Pancreas (tissue), 10 donors: ENCODE results near the gene TUT4. TPM values are rescaled to one million over a fixed set of nuclear protein-coding genes. Genes with fewer than 3 reads are reported as not detected.

Experiments used
- ATAC-seq, 4 donors: fragments of 200-7000 bp; cut with Tn5 transposase; one replicate each; pipeline versions ENCODE4 v1.8.0 to v1.9.1; 2020; ENCODE audit warnings: mild to moderate bottlenecking in 4 of 4, moderate library complexity in 4 of 4
- DNase-seq, 6 donors: peaks; one replicate each; pipeline ENCODE4 v3.0.0-alpha.2; 2020
- FAIRE-seq: peaks from 2 replicates; lab custom pipeline; 2012; peaks lifted over from hg19 to GRCh38; lab: Jason Lieb, UNC
- H3K27ac ChIP-seq, 4 donors: fragments of 200-600 bp; sonication (generic); 1 replicate in 3 of 4; 2 replicates in 1 of 4; pipeline versions ENCODE4 v1.5.0 to v1.8.0; 2020
- H3K27me3 ChIP-seq, 4 donors: fragments of 200-600 bp; one replicate each; pipeline ENCODE4 v1.8.0; 2021
- H3K36me3 ChIP-seq, 3 donors: fragments of 200-600 bp; sonication (generic) in 1 of 3; one replicate each; pipeline versions ENCODE4 v1.5.0 to v1.8.0; 2020 to 2021
- H3K4me1 ChIP-seq, 3 donors: fragments of 200-600 bp; one replicate each; pipeline ENCODE4 v1.8.0; 2021
- H3K4me3 ChIP-seq, 4 donors: fragments of 200-600 bp; sonication (generic) in 2 of 4; one replicate each; pipeline versions ENCODE4 v1.5.0 to v1.8.0; 2020 to 2021
- H3K9me3 ChIP-seq, 4 donors: fragments of 200-600 bp; one replicate each; pipeline ENCODE4 v1.8.0; 2021
- CTCF ChIP-seq, 4 donors: fragments of 200-600 bp; sonication (generic) in 3 of 4; IDR thresholded peaks; one replicate each; pipeline versions ENCODE4 v1.5.0 to v1.8.0; 2021; ENCODE audit warnings: antibody characterized with exemption in 4 of 4
- WGBS, 2 donors: extraction: QIAGEN DNeasy Blood & Tissue Kit; methylation state at CpG; one replicate each; pipeline ENCODE4 v1.1.7; 2013; 5-methylcytosine and 5-hydroxymethylcytosine counted together
- intact Hi-C, 3 donors: fragments of 100-400 bp; cut with DNase I; formaldehyde crosslinking; loops; one replicate each; pipeline versions ENCODE4 v1.11.1 to v1.14.2; 2022
- polyA plus RNA-seq, 2 donors: library from polyadenylated mRNA; stranded (reverse); fragments of 200-250 nt; gene quantifications; one replicate each; pipeline ENCODE4 v1.2.3, GENCODE V29; 2013
- total RNA-seq, 6 donors: library from RNA; stranded (reverse); fragmentation: NEBNext Ultra II Directional in 4 of 6; extraction: Animal tissue kit (Norgen Biotek cat#: 25700) in 4 of 6; gene quantifications; one replicate each; pipeline versions ENCODE4 v1.2.1 to v1.2.4, GENCODE V29; 2021 to 2023
- donor health status: healthy with polysubstance abuse.
- donor health status: DM: no; HTN: no; CAD: no; lungs with moderate emphysema.
- donor health status: DM: no; HTN: no; CAD: no.
- donor health status: control.
- donor health status: control.
- donor health status: Bipolar disorder and iron deficiency.
- donor health status: DM: yes; HTN: yes; CAD: no.
- donor health status: DM: no; HTN: no; CAD: no.
- donor health status: DM: no; HTN: no; CAD: no.
- donor health status: DM: yes; HTN: yes; CAD: no.

TUT4 gene
- total and polyA plus RNA-seq, 8 donors = 17.4 to 40.8 (median 24.1) TPM

- DNase-seq (no peak), FAIRE-seq (no peak), ATAC-seq (no peak)
- intact Hi-C loops = no loop called here
- H3K4me1 ChIP-seq = peaks cover 4 to 14% (median 12%) of the 10 kb centered on the region in 3 donors
- H3K27ac ChIP-seq = no peak overlapping the region
- no peak overlapping the region for H3K4me3 ChIP-seq
- H3K36me3 ChIP-seq = no peaks in the 10 kb centered on the region
- H3K9me3 ChIP-seq = no peaks in the 10 kb centered on the region
- H3K27me3 ChIP-seq = no peaks in the 10 kb centered on the region
- WGBS, 2 donors = 93% methylated on average over 7 of the region's 7 CpGs
- TF ChIP-seq CTCF (IDR thresholded peaks at IDR 0.05) = no peak
Measured at GRCh38 chr1:52599236-52599635, 46.3 kb upstream of the TUT4 start.

- peaks cover 0 to 9% (median 8%) of the 10 kb centered on the region in 3 donors for H3K4me1 ChIP-seq
- no peak for FAIRE-seq
- no peak overlapping the region for H3K27ac ChIP-seq
- no peaks in the 10 kb centered on the region for H3K36me3 ChIP-seq
- TF ChIP-seq CTCF (IDR thresholded peaks at IDR 0.05) = no peak
- H3K4me3 ChIP-seq = no peak overlapping the region
- ATAC-seq = no peak
- DNase-seq = no peak
- H3K9me3 ChIP-seq = no peaks in the 10 kb centered on the region
- intact Hi-C loops = no loop called here
- WGBS, 2 donors = 92 to 97% methylated on average over 7 of the region's 7 CpGs
- no peaks in the 10 kb centered on the region for H3K27me3 ChIP-seq
Measured at GRCh38 chr1:52598729-52599128, 45.8 kb upstream of the TUT4 start.

- no peaks in the 10 kb centered on the region for H3K27me3 ChIP-seq
- ATAC-seq = no peak
Measured at GRCh38 chr1:52597912-52598311, 45.0 kb upstream of the TUT4 start.

GRCh38 chr1:52595061-52595460 lies 42.2 kb upstream of the TUT4 start:
- no peaks in the 10 kb centered on the region for H3K9me3 ChIP-seq
- no peak for TF ChIP-seq CTCF (IDR thresholded peaks at IDR 0.05)
- intact Hi-C loops = no loop called here
- no peaks in the 10 kb centered on the region for H3K4me1 ChIP-seq
- DNase-seq (no peak), FAIRE-seq (no peak), ATAC-seq (no peak)
- H3K27me3 ChIP-seq = no peaks in the 10 kb centered on the region
- no peaks in the 10 kb centered on the region for H3K36me3 ChIP-seq
- H3K4me3 ChIP-seq = no peak overlapping the region
- H3K27ac ChIP-seq = no peak overlapping the region
- 61% methylated on average over 3 of the region's 3 CpGs for WGBS, 2 donors

More at GRCh38 chr1:52597912-52598311, 45.0 kb upstream of the TUT4 start:
- no peak for FAIRE-seq
- Histone ChIP-seq H3K4me3 (no peak overlapping the region), H3K9me3 (no peaks in the 10 kb centered on the region), H3K27ac (no peak overlapping the region), H3K4me1 (peaks cover 0 to under 1% (median under 1%) of the 10 kb centered on the region in 3 donors), H3K36me3 (no peaks in the 10 kb centered on the region)
- no peak for TF ChIP-seq CTCF (IDR thresholded peaks at IDR 0.05)
- WGBS, 2 donors = 50 to 66% methylated on average over 2 of the region's 2 CpGs
- intact Hi-C loops = no loop called here
- no peak for DNase-seq

GRCh38 chr1:52593495-52593894 lies 40.6 kb upstream of the TUT4 start:
- no peaks in the 10 kb centered on the region for H3K36me3 ChIP-seq
- FAIRE-seq = no peak
- H3K27me3 ChIP-seq = no peaks in the 10 kb centered on the region
- no peak for TF ChIP-seq CTCF (IDR thresholded peaks at IDR 0.05)
- no peak for ATAC-seq
- no peak for DNase-seq
- no peaks in the 10 kb centered on the region for H3K4me1 ChIP-seq
- H3K9me3 ChIP-seq = no peaks in the 10 kb centered on the region
- intact Hi-C loops = no loop called here
- H3K27ac ChIP-seq = no peak overlapping the region
- H3K4me3 ChIP-seq = no peak overlapping the region
- WGBS, 2 donors = 83 to 84% methylated on average over 1 of the region's 1 CpG
